K562 (cell line): ENCODE data around the gene RBPMS2. TPM values are rescaled to one million over a fixed set of nuclear protein-coding genes. Genes with fewer than 3 reads are reported as not detected.

Experiments used
- ATAC-seq: fragments of 200-7000 bp; cut with Tn5 transposase; 3 replicates; pipeline ENCODE4 v1.9.1; 2020; ENCODE audit warnings: moderate library complexity
- BruUV-seq: library from RNA; stranded (reverse); fragments of 400-500 nt; replicated peaks from 2 replicates; lab custom pipeline; 2021; lab: Mats Ljungman, UMichigan
- CTCF ChIA-PET: fragments of 300-600 bp; formaldehyde crosslinking; extraction: SDS; loops from one replicate; lab custom pipeline; 2021; ENCODE audit warnings: low intra/inter-chr PET ratio; lab: Yijun Ruan, JAX
- POLR2A ChIA-PET: fragments of 300-600, 350-650 bp; sonication (Branson Sonifier 250); formaldehyde crosslinking; extraction: SDS; loops from one replicate; lab custom pipeline; 2021; ENCODE audit warnings: antibody characterized with exemption, inconsistent platforms; lab: Yijun Ruan, JAX
- DNase-seq, 4 experiments: peaks; one replicate each; pipeline versions ENCODE4 v3.0.0 to v3.0.0-alpha.2; 2011 to 2018; ENCODE audit warnings: low spot score in 3 of 4, mixed read lengths in 3 of 4; ENCODE audit errors: extremely low read depth in 1 of 4
- FAIRE-seq: peaks from 2 replicates; lab custom pipeline; 2011; peaks lifted over from hg19 to GRCh38; lab: Jason Lieb, UNC
- H2AFZ ChIP-seq: 2 replicates; pipeline ENCODE4 v1.6.0; 2011; ENCODE audit warnings: low read depth, low read length, control low read depth, inconsistent platforms
- H3K27ac ChIP-seq: fragments of 200-600 bp; 3 replicates; pipeline ENCODE4 v1.8.0; 2011; ENCODE audit warnings: low read depth, mild to moderate bottlenecking, control low read depth, inconsistent platforms, low read length, moderate library complexity, mixed read lengths; ENCODE audit errors: extremely low read depth
- H3K27me3 ChIP-seq, 2 experiments: fragments of 300-600 bp in 1 of 2; 2 replicates in 1 of 2; 3 replicates in 1 of 2; pipeline versions ENCODE4 v1.6.0 to v1.8.0; 2011; ENCODE audit warnings: inconsistent platforms in 2 of 2, low read length in 2 of 2, mild to moderate bottlenecking in 1 of 2, mixed read lengths in 1 of 2, moderate library complexity in 1 of 2; ENCODE audit not compliant: control insufficient read depth in 2 of 2, insufficient read depth in 2 of 2
- H3K36me3 ChIP-seq: fragments of 300-600 bp; 3 replicates; pipeline ENCODE4 v1.8.0; 2011; ENCODE audit warnings: mild to moderate bottlenecking, low read length, inconsistent platforms; ENCODE audit not compliant: control insufficient read depth, insufficient read depth
- H3K4me1 ChIP-seq, 2 experiments: fragments of 200-600 bp in 1 of 2; replicated peaks in 1 of 2; 2 replicates in 1 of 2; 3 replicates in 1 of 2; pipeline versions ENCODE4 v1.5.1 to v1.8.0; 2011; ENCODE audit warnings: inconsistent platforms in 2 of 2, low read length in 2 of 2, mild to moderate bottlenecking in 1 of 2, mixed read lengths in 1 of 2, moderate library complexity in 1 of 2; ENCODE audit not compliant: control insufficient read depth in 2 of 2, insufficient read depth in 2 of 2
- H3K4me2 ChIP-seq: 2 replicates; pipeline ENCODE4 v1.6.1; 2011; ENCODE audit warnings: low read length, control low read depth, inconsistent platforms, mixed read lengths; ENCODE audit not compliant: insufficient read depth
- H3K4me3 ChIP-seq: fragments of 200-600 bp; sonication (generic), shearing (Covaris generic); 2 replicates; pipeline ENCODE4 v1.5.1; 2016; ENCODE audit warnings: control low read depth, inconsistent platforms
- H3K79me2 ChIP-seq: fragments of 200-600 bp; 3 replicates; pipeline ENCODE4 v1.8.0; 2011; ENCODE audit warnings: low read length, inconsistent platforms; ENCODE audit not compliant: control insufficient read depth, insufficient read depth
- H3K9ac ChIP-seq, 2 experiments: 2 replicates each; pipeline versions ENCODE4 v1.6.0 to v1.6.1; 2011; ENCODE audit warnings: low read depth in 2 of 2, low read length in 2 of 2, control low read depth in 1 of 2, inconsistent platforms in 1 of 2, mild to moderate bottlenecking in 1 of 2, mixed read lengths in 1 of 2; ENCODE audit not compliant: insufficient read depth in 1 of 2
- H3K9me1 ChIP-seq: one replicate; pipeline ENCODE4 v1.6.0; 2011; ENCODE audit warnings: inconsistent platforms, mild to moderate bottlenecking, low read length, moderate library complexity; ENCODE audit not compliant: control insufficient read depth, insufficient read depth
- H3K9me3 ChIP-seq: replicated peaks from 2 replicates; pipeline ENCODE4 v1.5.1; 2011; ENCODE audit warnings: low read depth, low read length, inconsistent platforms; ENCODE audit not compliant: control insufficient read depth, insufficient read depth
- H4K20me1 ChIP-seq: replicated peaks from 2 replicates; pipeline ENCODE4 v1.6.1; 2011; ENCODE audit warnings: low read length, inconsistent platforms, mixed read lengths; ENCODE audit not compliant: control insufficient read depth, insufficient read depth
- BDP1 ChIP-seq: IDR thresholded peaks from 3 replicates; pipeline ENCODE4 v1.6.1; 2011; ENCODE audit not compliant: insufficient read length, insufficient read depth
- CBX8 ChIP-seq: fragments of 200-600 bp; sonication (generic); IDR thresholded peaks from 2 replicates; pipeline ENCODE4 v1.6.1; 2012; ENCODE audit warnings: borderline replicate concordance, mixed run types, low read depth, mild to moderate bottlenecking, moderate library complexity, mixed read lengths, low read length, control low read depth, inconsistent platforms; ENCODE audit not compliant: poor library complexity, severe bottlenecking; ENCODE audit errors: extremely low read depth
- CTBP1 ChIP-seq: fragments of 450-650 bp; IDR thresholded peaks from 2 replicates; pipeline ENCODE4 v1.6.1; 2016; ENCODE audit warnings: borderline replicate concordance
- EWSR1 ChIP-seq: fragments of 450-650 bp; IDR thresholded peaks from 2 replicates; pipeline ENCODE4 v1.6.1; 2018; ENCODE audit warnings: borderline replicate concordance, mild to moderate bottlenecking, low read depth, moderate library complexity; ENCODE audit not compliant: partially characterized antibody
- HCFC1 ChIP-seq: IDR thresholded peaks from 2 replicates; pipeline ENCODE4 v1.6.1; 2012; ENCODE audit warnings: low read depth, low read length, improper control_type of control experiment
- HDAC6 ChIP-seq: IDR thresholded peaks from 2 replicates; pipeline ENCODE4 v1.6.1; 2012; ENCODE audit warnings: low read depth, mild to moderate bottlenecking, control low read depth, inconsistent platforms, low read length, moderate library complexity
- MEIS2 ChIP-seq: fragments of 450-650 bp; IDR thresholded peaks from 2 replicates; pipeline ENCODE4 v1.6.1; 2014; ENCODE audit warnings: mild to moderate bottlenecking; ENCODE audit not compliant: partially characterized antibody
- RBM25 ChIP-seq: fragments of 200-400 bp; formaldehyde crosslinking; IDR thresholded peaks from 2 replicates; pipeline ENCODE4 v1.6.1; 2018; ENCODE audit warnings: low read length, low read depth, moderate library complexity; ENCODE audit not compliant: severe bottlenecking
- ZNF121 ChIP-seq: sonication (generic); formaldehyde crosslinking; conservative IDR thresholded peaks from 2 replicates; pipeline ENCODE4 v1.8.0; 2022; ENCODE audit warnings: missing genetic modification reagents
- WGBS: fragments of 100-300 bp; shearing (Covaris generic); methylation state at CpG from one replicate; pipeline ENCODE4 v1.1.6; 2016; ENCODE audit warnings: low coverage, mixed read lengths; ENCODE audit not compliant: insufficient coverage; ENCODE audit errors: missing lambda C conversion rate; 5-methylcytosine and 5-hydroxymethylcytosine counted together
- in situ Hi-C: fragments of 300-500 bp; cut with MboI; formaldehyde crosslinking; loops from 4 replicates; pipeline ENCODE4 v1.15.0; 2018; ENCODE audit warnings: inconsistent platforms, mixed read lengths
- intact Hi-C: fragments of 100-400 bp; cut with micrococcal nuclease; formaldehyde crosslinking; loops from 2 replicates; pipeline ENCODE4 v1.14.2; 2022
- polyA plus RNA-seq, 8 experiments: library from polyadenylated mRNA; depleted of rRNA in 4 of 8; stranded (reverse) in 5 of 8; unstranded in 3 of 8; fragments of >200 nt; fragmentation: Nextera tagmentation in 2 of 8; fragmentation: Illumina TruSeq in 1 of 8; extraction: Ambion mirVana in 2 of 8; extraction: Trizol in 1 of 8; gene quantifications; 2 replicates each; pipeline versions ENCODE4 v1.2.1 to v1.2.3, GENCODE V29; 2011 to 2014; ENCODE audit warnings: inconsistent platforms in 1 of 8, missing spikeins in 1 of 8
- total RNA-seq, 7 experiments: library from RNA; depleted of rRNA in 6 of 7; stranded (reverse); fragments of >200 nt in 6 of 7; fragmentation: Illumina TruSeq in 2 of 7; extraction: Trizol in 2 of 7; gene quantifications; 2 replicates each; pipeline versions ENCODE4 v1.2.1 to v1.2.3, GENCODE V29; 2011 to 2021; ENCODE audit warnings: low replicate concordance in 1 of 7
- TF ChIP-seq, protein P1 (sequence below), 2 experiments: IDR thresholded peaks in 1 of 2; conservative IDR thresholded peaks in 1 of 2; 2 replicates each; pipeline ENCODE4 v1.6.1; 2016; ENCODE audit warnings: low read depth in 2 of 2, mild to moderate bottlenecking in 1 of 2, missing compliant biosample characterization in 1 of 2, missing genetic modification characterization in 1 of 2, moderate library complexity in 1 of 2
- TF ChIP-seq, protein P2 (sequence below): sonication (generic); formaldehyde crosslinking; IDR thresholded peaks from 2 replicates; pipeline ENCODE4 v1.8.0; 2023; ENCODE audit warnings: mild to moderate bottlenecking, missing genetic modification reagents
- TF ChIP-seq, protein P3 (sequence below), 2 experiments: fragments of 450-650 bp; IDR thresholded peaks; 2 replicates each; pipeline ENCODE4 v1.6.1; 2016

RBPMS2 gene
- total and polyA plus RNA-seq, 9 of the 15 experiments (the other 6 are each of a cell fraction or from before 2014, with no cell fraction given): 0.11 to 2.6 (median 0.37) TPM; not detected in 1

DNA sequence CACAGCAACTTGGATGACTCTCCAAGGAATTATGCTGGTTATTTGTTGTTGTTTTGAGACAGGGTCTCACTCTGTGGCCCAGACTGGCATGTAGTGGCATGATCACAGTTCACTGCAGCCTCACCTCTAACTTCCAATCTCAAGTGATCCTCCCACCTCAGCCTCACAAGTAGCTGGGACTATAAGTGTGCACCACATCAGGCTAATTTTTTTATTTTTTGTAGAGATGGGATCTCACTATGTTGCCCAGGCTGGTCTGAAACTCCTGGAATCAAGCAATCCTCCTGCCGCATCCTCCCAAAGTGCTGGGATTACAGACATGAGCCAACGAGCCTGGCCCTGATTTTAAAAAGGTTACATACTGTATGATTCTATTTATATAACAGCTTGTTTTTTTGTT is 63.0 kb downstream of the RBPMS2 start:
- no peak for ATAC-seq
- no peak overlapping the region for H2AFZ ChIP-seq
- TF ChIP-seq CTBP1 (no peak), BDP1 (no peak), HCFC1 (no peak), ZNF121 (CRISPR knock-in tag) (peak; percentile 90), EWSR1 (no peak), CBX8 (no peak), HDAC6 (no peak), MEIS2 (no peak), RBM25 (peak; percentile 21)
- TF ChIP-seq, protein P1, sequence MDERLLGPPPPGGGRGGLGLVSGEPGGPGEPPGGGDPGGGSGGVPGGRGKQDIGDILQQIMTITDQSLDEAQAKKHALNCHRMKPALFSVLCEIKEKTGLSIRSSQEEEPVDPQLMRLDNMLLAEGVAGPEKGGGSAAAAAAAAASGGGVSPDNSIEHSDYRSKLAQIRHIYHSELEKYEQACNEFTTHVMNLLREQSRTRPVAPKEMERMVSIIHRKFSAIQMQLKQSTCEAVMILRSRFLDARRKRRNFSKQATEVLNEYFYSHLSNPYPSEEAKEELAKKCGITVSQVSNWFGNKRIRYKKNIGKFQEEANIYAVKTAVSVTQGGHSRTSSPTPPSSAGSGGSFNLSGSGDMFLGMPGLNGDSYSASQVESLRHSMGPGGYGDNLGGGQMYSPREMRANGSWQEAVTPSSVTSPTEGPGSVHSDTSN (CRISPR knock-in tag; IDR thresholded peaks at IDR 0.05; ENCODE audit: low read depth): no peak
- TF ChIP-seq, protein P1 (tag; conservative IDR thresholded peaks at IDR 0.05; ENCODE audit: low read depth): no peak
- TF ChIP-seq, protein P2, sequence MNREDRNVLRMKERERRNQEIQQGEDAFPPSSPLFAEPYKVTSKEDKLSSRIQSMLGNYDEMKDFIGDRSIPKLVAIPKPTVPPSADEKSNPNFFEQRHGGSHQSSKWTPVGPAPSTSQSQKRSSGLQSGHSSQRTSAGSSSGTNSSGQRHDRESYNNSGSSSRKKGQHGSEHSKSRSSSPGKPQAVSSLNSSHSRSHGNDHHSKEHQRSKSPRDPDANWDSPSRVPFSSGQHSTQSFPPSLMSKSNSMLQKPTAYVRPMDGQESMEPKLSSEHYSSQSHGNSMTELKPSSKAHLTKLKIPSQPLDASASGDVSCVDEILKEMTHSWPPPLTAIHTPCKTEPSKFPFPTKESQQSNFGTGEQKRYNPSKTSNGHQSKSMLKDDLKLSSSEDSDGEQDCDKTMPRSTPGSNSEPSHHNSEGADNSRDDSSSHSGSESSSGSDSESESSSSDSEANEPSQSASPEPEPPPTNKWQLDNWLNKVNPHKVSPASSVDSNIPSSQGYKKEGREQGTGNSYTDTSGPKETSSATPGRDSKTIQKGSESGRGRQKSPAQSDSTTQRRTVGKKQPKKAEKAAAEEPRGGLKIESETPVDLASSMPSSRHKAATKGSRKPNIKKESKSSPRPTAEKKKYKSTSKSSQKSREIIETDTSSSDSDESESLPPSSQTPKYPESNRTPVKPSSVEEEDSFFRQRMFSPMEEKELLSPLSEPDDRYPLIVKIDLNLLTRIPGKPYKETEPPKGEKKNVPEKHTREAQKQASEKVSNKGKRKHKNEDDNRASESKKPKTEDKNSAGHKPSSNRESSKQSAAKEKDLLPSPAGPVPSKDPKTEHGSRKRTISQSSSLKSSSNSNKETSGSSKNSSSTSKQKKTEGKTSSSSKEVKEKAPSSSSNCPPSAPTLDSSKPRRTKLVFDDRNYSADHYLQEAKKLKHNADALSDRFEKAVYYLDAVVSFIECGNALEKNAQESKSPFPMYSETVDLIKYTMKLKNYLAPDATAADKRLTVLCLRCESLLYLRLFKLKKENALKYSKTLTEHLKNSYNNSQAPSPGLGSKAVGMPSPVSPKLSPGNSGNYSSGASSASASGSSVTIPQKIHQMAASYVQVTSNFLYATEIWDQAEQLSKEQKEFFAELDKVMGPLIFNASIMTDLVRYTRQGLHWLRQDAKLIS (CRISPR knock-in tag): no peak
- TF ChIP-seq, protein P3, sequence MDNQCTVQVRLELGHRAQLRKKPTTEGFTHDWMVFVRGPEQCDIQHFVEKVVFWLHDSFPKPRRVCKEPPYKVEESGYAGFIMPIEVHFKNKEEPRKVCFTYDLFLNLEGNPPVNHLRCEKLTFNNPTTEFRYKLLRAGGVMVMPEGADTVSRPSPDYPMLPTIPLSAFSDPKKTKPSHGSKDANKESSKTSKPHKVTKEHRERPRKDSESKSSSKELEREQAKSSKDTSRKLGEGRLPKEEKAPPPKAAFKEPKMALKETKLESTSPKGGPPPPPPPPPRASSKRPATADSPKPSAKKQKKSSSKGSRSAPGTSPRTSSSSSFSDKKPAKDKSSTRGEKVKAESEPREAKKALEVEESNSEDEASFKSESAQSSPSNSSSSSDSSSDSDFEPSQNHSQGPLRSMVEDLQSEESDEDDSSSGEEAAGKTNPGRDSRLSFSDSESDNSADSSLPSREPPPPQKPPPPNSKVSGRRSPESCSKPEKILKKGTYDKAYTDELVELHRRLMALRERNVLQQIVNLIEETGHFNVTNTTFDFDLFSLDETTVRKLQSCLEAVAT (IDR thresholded peaks at IDR 0.05): no peak

More for the DNA sequence above, 63.0 kb downstream of the RBPMS2 start:
- in situ Hi-C loops (no loop called here), intact Hi-C loops (no loop called here)
- Histone ChIP-seq H3K79me2 (no peaks in the 10 kb centered on the region), H3K27me3 (no peaks in the 10 kb centered on the region), H3K9ac (no peak overlapping the region), H3K9me1 (no peaks in the 10 kb centered on the region), H3K4me3 (no peak overlapping the region), H3K27ac (no peak overlapping the region), H4K20me1 (no peaks in the 10 kb centered on the region), H3K36me3 (no peaks in the 10 kb centered on the region), H3K9me3 (no peaks in the 10 kb centered on the region), H3K4me2 (no peak overlapping the region), H3K4me1 (no peaks in the 10 kb centered on the region)
- FAIRE-seq (no peak), DNase-seq (no peak)
- no TSS peak for BruUV-seq
- ChIA-PET CTCF (no interaction called here), POLR2A (no interaction called here)
- 45% methylated on average over 2 of the region's 2 CpGs for WGBS
